Kasumi-1 (cell line): ENCODE data around the gene PHF19.

ENCODE experiments used
- DNase-seq, 2 experiments: peaks; one replicate each; lab custom pipeline; 2025; lab: John Stamatoyannopoulos, UW

The PHF19 gene

DNA sequence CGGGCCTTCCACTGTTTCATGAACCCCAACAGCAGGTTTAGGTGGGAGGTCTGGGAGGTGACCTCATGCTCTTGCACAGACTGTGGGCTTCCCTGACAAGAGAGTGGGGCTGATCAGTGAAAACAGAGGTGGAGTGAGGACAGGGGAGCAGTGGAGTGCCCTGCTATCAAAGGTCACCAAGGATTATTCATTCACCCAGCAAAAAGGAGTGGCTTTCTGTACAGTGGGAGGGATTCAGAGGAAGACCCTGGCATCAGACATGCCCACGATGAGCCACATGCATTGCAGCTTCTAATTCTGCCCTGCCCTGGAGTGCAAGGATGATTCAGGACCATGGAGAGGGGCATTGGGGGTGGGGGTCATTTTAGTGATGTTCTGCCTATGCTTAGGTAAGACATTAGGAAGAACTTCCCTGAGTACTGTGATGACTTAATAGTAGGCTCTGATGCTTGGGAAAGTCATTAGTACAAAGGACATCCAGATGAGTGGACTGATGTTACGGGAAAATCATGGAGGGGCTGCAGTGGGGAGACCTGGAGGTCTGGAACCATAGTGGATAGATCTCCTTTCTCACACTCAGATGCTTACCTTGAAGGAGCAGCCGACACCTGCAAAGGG is 36.8 kb upstream of the PHF19 start:
- peak in 1 of 2 experiments; percentile 9 for DNase-seq

DNA sequence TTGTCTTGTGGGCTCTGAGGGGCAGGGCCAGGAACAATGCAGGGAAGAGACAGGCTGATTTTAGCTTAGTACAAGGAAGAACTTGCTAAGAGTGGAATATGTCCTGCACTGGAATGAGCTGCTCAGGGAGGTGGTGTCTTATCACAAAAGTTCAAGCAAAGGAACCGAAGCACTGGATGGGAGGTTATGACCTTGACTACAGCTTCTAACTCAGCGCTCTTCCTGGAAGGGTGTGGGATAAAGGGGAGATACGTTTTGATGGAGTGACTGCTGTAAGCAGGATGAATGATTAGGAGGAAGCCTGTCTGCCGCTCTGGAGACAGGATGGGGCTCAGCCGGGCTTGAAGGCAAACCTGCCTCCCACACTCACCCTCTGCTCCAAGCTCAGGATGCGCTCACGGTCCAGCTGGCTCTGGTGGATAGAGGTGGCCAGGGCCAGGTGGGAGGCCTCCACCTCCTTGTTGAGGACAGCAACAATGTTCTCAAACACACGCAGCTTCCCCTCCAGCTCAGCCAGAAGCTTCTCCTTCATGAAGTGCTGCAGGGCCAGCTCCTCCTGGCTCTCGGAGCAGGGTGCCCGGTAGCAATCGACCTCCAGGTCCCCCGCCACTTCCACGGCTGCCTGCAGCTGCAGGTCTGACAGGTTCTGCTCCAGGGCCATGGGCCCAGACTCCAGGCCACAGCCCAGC is 36.1 kb upstream of the PHF19 start:
- DNase-seq = no peak

DNA sequence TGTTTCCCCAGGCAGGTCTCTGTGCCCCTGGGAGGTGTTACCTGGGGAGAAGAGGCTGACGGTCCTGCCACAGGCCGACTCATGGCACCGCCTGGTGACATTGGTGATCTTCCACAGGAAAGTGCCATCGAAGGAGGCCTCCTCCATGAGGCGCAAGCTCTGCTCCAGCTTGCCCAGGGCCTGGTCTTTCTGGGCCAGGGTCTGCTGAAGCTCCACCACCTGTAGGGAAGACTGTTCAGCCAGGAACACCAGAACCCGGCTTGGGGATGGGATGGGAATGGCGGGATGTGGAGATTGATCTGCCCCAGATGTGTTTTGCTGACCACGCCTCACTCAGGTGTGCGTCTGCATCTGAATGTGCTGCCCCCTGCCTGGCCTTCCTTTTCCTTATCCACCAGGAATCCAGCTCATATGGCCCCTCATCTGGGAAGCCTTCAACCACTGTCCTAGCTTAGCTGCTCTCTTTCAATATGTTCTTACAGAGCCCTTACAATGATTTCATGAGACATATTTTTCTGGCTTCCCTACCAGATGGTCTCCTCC is 34.4 kb upstream of the PHF19 start:
- DNase-seq = no peak

DNA sequence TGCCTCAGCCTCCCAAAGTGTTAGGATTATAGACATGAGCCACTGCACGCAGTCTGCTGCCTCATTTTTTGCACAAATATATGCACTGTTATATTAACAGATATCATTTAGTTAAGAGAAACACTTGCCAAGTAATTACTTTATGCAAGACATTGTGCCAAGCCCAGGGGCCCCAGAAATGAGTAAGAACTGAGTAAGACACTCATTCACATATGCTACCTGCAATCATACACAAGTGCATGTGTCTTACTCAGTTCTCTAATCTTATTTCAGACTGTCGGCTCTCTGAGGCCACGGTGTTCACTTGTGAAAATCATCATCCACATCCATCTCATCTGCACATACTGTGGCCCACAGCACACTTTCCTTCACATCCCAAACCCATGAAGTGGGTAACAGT is 33.7 kb upstream of the PHF19 start:
- DNase-seq = no peak

GRCh38 chr9:120909904-120910303 is 32.9 kb upstream of the PHF19 start:
- DNase-seq = peak; percentile 43 to 58

DNA sequence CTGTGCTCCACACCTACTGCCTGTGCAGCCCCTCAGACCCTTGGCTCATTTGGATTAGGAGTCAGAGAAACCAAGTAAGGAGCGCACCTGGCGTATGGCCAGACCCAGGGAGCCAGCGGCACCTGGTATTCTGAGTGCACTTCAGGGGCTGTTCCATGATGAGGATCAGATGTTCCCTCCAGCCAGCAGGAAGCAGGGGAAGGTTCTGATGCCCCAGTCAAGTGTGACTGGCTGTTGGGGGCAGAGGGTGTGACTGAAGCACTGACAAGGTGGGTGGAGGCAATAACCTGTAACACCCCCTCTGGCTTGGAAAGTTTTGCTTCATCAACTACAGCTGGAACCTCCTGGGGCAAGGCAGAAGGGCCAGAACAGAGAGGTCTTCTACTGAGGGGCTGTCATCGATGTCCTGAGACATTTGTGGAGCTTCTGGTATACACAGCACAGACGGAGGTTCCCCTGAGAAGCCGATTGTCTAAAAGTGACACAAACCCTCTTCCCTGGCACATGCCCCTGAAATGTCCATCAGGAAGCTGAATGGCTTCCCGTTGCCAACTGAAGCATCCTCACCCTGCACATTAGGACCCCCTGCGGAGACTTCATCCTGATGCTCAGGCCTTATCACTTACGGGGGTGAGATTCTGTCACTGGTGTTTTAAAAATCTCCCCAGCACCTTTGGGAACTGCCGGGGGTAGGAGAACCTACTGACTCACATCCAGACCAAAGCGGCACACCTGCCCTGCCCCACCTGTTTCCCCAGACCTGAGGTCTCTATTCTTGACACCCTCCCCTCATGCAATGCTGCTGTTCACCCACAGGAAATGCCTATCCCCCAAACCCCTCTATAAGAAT is 28.6 kb upstream of the PHF19 start:
- DNase-seq = no peak

DNA sequence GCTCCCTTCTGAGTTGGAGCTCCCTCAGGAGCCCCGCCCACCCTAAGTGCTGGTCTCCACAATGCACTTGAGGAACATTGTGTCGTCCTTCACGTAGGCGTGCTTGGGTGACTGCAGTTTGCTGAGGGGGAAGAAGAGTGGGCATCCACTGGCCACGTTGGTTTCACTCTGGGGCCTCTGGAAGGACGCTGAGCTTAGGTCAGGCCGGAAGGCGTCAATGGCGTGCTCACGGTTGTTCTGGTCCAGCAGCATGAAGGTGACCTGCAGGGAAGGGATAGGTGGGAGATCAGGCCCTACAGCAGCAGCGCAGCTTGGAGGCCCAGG is 28.0 kb upstream of the PHF19 start:
- DNase-seq = no peak

DNA sequence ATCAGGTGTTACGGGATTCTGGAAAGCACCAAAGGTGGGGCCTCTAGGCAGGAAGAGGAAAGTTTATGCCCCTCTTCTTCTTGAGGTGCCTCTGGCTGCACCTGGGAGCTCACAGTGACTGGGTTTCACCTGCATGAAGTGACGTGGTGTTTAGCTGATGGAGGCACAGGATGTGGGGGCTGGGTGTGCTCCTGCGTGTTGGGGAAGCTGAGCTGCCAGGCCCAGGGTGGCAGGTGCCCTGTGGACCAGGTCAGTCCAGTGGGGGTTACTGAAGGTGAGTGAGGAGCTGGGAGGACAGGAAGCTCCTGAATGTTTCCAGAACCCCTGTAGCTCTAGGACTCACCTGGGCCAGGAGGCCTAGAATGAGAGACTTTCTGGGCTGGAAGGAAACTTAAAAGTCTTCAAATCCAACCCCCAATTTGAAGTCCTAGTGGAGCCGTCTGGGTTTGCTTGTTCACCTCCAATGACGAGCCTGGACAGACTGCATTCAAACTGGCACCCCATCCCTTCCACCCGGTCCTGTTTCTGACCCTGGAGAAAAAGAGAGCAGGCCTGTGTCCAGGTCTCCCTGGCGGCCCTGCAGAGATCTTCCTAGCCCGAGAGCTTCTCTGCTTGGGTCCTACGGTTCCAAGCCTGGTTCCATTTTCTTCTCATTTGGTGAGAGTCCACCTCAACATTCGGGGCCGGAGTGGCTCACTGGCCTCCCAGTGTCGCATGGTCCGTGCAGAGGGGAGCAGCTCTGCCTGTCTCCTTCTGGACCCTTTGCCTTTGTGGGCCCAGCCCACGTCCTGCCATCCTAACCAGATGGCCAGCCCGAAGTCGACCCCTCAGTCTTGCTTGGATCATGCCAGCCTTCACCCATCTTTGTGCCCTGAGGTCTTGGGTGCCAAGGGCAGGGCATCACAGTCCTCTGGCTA is 27.3 kb upstream of the PHF19 start:
- DNase-seq = no peak

DNA sequence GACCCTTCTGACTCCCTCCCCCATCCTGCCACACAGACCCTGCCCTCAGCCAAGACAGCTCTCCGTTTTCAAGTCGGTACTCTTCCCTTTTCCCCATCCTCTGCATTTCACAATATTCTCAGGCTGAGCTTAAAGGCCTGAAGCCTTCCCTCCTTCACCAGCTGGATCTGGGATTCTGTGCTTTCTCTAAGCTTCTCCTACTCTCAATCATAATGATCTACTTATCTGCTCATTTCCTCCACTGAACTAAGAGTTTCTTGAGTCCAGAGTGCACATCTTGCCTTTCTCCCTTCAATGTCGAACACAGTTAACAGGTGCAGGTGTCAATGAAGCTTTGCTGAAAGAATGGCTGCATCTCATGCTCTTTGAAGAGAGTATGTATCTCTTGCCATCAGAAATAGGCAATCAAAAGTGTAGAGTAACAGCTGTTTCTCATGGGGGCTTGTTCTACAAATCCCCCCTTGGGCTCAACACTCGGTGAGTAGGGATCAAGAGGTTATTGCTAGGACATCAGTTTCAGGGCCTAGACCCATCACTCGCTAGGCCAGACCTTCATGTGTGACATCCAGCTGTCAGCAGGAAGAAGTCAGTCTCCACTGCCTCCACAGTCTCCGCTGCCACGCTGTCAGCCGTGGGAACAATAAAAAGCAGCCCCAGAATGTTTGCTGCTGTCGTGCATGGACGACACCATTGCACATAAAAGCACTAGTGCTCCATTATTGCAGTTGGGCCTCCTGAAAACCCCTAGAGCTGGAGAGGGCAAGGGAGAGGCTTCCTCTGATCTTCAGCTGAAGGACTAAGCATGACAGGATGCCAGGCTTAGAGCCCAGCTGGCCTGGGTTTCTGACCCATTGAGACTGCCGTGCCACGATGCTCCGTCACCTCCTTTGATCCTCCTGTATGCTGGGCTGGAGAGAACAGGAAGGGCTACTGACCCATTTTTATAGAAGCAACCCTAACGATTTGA is 25.9 kb upstream of the PHF19 start:
- DNase-seq = no peak

- no peak for DNase-seq
Measured at GRCh38 chr9:120901755-120902568, 25.0 kb upstream of the PHF19 start.

DNA sequence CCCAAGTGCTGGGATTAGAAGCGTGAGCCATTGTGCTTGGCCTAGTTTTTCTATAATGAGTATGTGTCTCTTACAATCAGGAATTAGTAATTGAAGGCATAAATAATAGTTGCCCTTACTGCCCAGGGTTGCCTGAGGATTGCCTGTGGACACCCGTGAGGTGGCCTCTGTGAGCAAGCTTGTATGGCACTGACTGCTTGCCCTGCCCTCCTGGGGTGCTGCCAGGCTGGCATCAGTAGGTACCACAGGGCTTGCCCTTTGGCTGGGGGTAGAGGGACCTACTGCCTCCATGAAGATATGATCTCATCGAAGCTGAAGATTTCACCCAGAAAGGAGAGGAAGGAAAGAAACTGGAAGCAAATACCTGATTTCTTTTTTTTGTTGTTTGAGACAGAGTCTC is 23.8 kb upstream of the PHF19 start:
- DNase-seq = no peak

GRCh38 chr9:120899490-120900068 is 22.6 kb upstream of the PHF19 start:
- DNase-seq = no peak

DNA sequence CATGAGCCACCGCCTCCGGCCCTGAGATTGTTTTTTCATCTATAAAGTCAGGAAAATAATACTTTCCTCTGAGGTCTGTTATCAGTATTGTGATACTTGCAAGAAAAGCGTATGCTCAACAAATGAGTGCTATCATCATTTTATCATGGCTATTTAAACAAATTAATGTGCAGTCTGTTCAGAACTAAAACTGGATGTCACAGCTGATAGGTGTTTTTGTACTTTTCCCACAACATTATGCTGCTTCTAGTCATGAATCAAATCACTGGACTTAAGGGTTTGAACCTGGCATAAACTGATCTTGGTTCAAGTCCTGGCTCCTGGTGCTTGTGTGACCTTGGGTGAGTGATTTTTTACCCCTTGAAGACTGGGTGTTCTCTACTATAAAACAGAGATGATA is 21.4 kb upstream of the PHF19 start:
- no peak for DNase-seq

GRCh38 chr9:120895951-120896350 is 19.0 kb upstream of the PHF19 start:
- no peak for DNase-seq

GRCh38 chr9:120894321-120895148 is 17.5 kb upstream of the PHF19 start:
- DNase-seq = no peak

DNA sequence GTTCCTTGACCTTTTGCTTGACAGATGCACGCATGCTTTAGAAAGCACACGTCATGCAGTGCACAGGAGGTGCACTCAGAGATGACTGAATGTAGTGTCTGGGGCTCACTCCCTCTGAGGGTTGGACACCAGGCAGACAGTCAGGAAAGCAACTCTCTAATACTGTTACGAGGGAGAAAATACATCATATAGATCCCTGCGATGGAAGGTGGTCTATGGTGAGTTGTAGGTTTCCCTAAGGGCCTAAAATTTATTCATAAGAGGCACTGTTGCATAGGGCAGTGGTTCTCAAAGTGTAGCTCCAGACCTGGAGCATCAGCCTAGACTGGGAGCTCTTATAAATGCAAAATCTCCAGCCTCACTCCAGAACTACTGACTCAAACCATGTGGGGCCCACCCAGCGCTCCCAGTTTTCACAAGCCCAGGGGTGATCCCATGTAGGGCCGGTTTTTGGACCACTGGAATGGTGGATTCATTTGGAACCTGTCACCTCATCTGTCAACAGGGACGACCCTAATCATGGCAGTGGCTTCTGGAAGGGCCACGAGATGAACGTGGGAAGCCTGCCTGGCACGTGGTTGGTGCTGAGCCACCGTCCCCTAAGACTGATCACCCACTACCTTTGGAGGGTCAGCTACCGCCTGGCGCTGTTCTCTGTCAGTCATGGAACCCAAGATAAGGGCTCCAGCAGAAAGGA is 16.8 kb upstream of the PHF19 start:
- no peak for DNase-seq

DNA sequence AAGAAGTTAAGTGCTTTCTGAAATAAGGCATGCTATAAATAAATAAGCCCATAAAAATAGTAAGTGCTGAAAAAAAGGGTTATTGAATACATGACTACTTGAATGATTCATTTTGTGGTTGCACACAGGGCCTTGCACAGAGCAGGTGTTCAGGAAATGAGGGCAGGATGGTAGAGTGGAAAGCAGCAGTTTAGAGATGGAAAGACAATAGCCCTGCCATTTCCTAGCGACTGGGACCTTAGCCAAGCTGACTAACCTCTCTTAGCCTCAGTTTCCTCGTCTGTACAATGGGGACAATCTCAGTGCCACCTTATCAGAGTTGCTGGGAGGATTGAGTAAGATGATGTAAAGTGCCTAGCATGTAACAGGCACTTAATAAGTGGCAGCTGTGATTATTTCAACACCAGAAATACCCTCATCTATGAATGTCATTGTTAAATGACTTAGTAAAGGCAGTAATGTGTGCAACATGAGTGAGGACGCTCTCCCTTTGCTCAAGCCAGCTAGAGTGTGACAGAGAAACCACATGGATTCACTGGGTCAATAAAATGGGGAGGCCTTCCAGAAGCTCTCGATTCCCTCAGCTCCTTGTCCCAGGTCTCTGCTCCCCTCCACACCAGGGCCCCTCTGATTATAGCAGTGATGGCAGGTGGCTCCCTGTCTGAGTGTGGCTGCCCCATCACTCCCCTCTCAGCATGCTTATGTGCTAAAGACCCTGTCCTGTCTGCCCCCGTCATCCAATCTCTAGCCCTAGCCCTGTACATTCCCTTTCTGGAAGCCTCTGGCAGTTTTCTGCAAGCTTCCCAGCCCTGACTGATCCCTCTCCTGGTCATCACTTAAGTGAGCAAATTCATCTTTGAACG is 16.0 kb upstream of the PHF19 start:
- DNase-seq = peak; percentile 96
